Hepatocyte (in vitro differentiated cells): ENCODE results near the gene GPR39. TPM values are rescaled to one million over a fixed set of nuclear protein-coding genes. Genes with fewer than 3 reads are reported as not detected.

Experiments used
- DNase-seq: peaks from one replicate; pipeline ENCODE4 v3.0.0-alpha.2; 2016; ENCODE audit warnings: low spot score
- H2AFZ ChIP-seq: fragments of 200-600 bp; sonication (generic); 2 replicates; pipeline ENCODE4 v1.6.0; 2016; ENCODE audit warnings: antibody characterized with exemption, mild to moderate bottlenecking
- H3K27ac ChIP-seq: fragments of 200-600 bp; sonication (generic); 2 replicates; pipeline ENCODE4 v1.5.1; 2016; ENCODE audit warnings: mild to moderate bottlenecking
- H3K27me3 ChIP-seq: fragments of 200-600 bp; sonication (generic); 2 replicates; pipeline ENCODE4 v1.6.1; 2016
- H3K36me3 ChIP-seq: fragments of 200-600 bp; sonication (generic); replicated peaks from 2 replicates; pipeline ENCODE4 v1.5.1; 2016; ENCODE audit warnings: low read depth; ENCODE audit not compliant: insufficient read depth
- H3K4me1 ChIP-seq: fragments of 200-600 bp; sonication (generic); 2 replicates; pipeline ENCODE4 v1.5.1; 2016; ENCODE audit warnings: mild to moderate bottlenecking, moderate library complexity; ENCODE audit not compliant: insufficient read depth
- H3K4me2 ChIP-seq: fragments of 200-600 bp; sonication (generic); 2 replicates; pipeline ENCODE4 v1.6.0; 2016
- H3K4me3 ChIP-seq: fragments of 200-600 bp; sonication (generic); 2 replicates; pipeline ENCODE4 v1.5.1; 2016; ENCODE audit warnings: mild to moderate bottlenecking
- H3K79me2 ChIP-seq: fragments of 200-600 bp; sonication (generic); 2 replicates; pipeline ENCODE4 v1.6.0; 2017; ENCODE audit warnings: mild to moderate bottlenecking
- H3K9me2 ChIP-seq: fragments of 200-600 bp; sonication (generic); replicated peaks from 2 replicates; pipeline ENCODE4 v1.6.0; 2017; ENCODE audit warnings: mild to moderate bottlenecking; ENCODE audit not compliant: insufficient read depth
- H3K9me3 ChIP-seq: fragments of 200-600 bp; sonication (generic); 2 replicates; pipeline ENCODE4 v1.5.1; 2016; ENCODE audit warnings: low read depth, mild to moderate bottlenecking
- H4K20me1 ChIP-seq: fragments of 200-600 bp; sonication (generic); 2 replicates; pipeline ENCODE4 v1.6.0; 2016; ENCODE audit warnings: mild to moderate bottlenecking; ENCODE audit not compliant: insufficient read depth, poor library complexity, severe bottlenecking
- EZH2 ChIP-seq: fragments of 200-600 bp; sonication (generic); IDR thresholded peaks from 2 replicates; pipeline ENCODE4 v1.6.1; 2016; ENCODE audit warnings: antibody characterized with exemption, mild to moderate bottlenecking, borderline replicate concordance
- EZH2phosphoT487 ChIP-seq: fragments of 200-600 bp; sonication (generic); IDR thresholded peaks from one replicate; pipeline ENCODE4 v1.6.1; 2018; ENCODE audit warnings: antibody characterized with exemption, mild to moderate bottlenecking, low read depth, moderate library complexity; ENCODE audit not compliant: unreplicated experiment, severe bottlenecking
- WGBS: methylation state at CpG from one replicate; pipeline ENCODE4 v1.1.6; 2016; ENCODE audit warnings: low lambda C conversion rate; ENCODE audit errors: missing lambda C conversion rate; 5-methylcytosine and 5-hydroxymethylcytosine counted together
- polyA plus RNA-seq: library from polyadenylated mRNA; unstranded; fragments of >200 nt; fragmentation: Nextera tagmentation; extraction: Ambion mirVana; gene quantifications from 2 replicates; pipeline ENCODE4 v1.2.1, GENCODE V29; 2016
- total RNA-seq: library from RNA; depleted of rRNA; stranded (reverse); fragments of >200 nt; gene quantifications from 2 replicates; pipeline ENCODE4 v1.2.3, GENCODE V29; 2014
- TF ChIP-seq, protein P1 (sequence below): fragments of 200-600 bp; sonication (generic); IDR thresholded peaks from 2 replicates; pipeline ENCODE4 v1.5.1; 2016; ENCODE audit warnings: antibody characterized with exemption, mild to moderate bottlenecking; ENCODE audit not compliant: poor library complexity

The GPR39 gene
- total and polyA plus RNA-seq, 2 experiments from 2014 or later: 11.1 to 14.5 TPM

DNA sequence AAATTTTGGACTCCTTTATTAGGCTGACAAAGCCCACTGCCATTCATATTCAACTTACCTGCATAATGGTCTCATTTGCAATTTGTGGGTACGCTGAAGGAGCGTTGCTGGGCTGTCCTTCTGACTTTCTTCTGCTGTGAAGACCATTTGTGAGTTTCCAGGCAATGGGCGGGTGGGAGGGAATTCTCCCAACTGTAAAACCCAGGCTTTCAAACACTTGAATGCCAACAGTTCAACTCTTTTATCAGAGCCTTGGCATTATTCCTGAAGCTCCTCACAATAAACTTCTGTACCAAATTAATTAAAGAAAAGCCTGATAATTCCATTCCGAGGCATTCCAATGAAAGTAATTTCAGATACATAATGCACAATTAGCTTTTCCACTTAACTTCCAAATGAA is 35.2 kb upstream of the GPR39 start:
- Histone ChIP-seq H4K20me1 (no peaks in the 10 kb centered on the region), H3K27ac (no peak overlapping the region), H3K4me3 (no peak overlapping the region), H3K27me3 (no peaks in the 10 kb centered on the region), H3K4me1 (no peaks in the 10 kb centered on the region), H3K4me2 (no peak overlapping the region), H3K79me2 (no peaks in the 10 kb centered on the region), H2AFZ (no peak overlapping the region), H3K9me3 (no peaks in the 10 kb centered on the region), H3K36me3 (no peaks in the 10 kb centered on the region), H3K9me2 (no peaks in the 10 kb centered on the region)
- no peak for DNase-seq
- TF ChIP-seq, protein P1, sequence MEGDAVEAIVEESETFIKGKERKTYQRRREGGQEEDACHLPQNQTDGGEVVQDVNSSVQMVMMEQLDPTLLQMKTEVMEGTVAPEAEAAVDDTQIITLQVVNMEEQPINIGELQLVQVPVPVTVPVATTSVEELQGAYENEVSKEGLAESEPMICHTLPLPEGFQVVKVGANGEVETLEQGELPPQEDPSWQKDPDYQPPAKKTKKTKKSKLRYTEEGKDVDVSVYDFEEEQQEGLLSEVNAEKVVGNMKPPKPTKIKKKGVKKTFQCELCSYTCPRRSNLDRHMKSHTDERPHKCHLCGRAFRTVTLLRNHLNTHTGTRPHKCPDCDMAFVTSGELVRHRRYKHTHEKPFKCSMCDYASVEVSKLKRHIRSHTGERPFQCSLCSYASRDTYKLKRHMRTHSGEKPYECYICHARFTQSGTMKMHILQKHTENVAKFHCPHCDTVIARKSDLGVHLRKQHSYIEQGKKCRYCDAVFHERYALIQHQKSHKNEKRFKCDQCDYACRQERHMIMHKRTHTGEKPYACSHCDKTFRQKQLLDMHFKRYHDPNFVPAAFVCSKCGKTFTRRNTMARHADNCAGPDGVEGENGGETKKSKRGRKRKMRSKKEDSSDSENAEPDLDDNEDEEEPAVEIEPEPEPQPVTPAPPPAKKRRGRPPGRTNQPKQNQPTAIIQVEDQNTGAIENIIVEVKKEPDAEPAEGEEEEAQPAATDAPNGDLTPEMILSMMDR: no peak
- TF ChIP-seq EZH2phosphoT487 (no peak), EZH2 (no peak)
- WGBS: 91% methylated on average over 4 of the region's 4 CpGs

DNA sequence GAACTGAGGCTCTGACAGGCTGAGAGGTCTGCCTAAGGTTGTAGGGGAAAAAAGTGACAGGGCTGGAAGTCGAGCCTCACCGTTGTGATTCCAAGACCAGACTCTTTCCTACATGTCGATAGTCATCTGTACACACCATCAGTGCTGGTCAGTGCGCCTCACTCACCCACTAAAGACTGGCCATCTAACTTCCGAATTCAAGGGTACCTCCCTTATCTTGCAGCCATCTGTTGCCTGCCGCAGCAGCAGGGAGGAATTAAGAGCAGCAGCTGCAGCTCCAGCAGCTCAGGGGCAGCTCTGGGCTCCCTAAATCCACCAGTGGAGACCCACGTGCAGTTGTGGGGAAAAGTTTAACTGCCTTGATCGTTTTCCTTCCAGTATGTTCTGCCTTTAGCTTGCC is 32.6 kb upstream of the GPR39 start:
- no peak for TF ChIP-seq EZH2phosphoT487
- Histone ChIP-seq H4K20me1 (no peaks in the 10 kb centered on the region), H3K9me2 (no peaks in the 10 kb centered on the region), H3K79me2 (no peaks in the 10 kb centered on the region), H3K36me3 (no peaks in the 10 kb centered on the region), H3K27ac (no peak overlapping the region), H2AFZ (no peak overlapping the region), H3K27me3 (no peaks in the 10 kb centered on the region), H3K4me3 (no peak overlapping the region), H3K4me1 (no peaks in the 10 kb centered on the region), H3K9me3 (no peaks in the 10 kb centered on the region), H3K4me2 (peak overlapping the region; percentile 32)
- WGBS: 47% methylated on average over 8 of the region's 8 CpGs
- DNase-seq: no peak

DNA sequence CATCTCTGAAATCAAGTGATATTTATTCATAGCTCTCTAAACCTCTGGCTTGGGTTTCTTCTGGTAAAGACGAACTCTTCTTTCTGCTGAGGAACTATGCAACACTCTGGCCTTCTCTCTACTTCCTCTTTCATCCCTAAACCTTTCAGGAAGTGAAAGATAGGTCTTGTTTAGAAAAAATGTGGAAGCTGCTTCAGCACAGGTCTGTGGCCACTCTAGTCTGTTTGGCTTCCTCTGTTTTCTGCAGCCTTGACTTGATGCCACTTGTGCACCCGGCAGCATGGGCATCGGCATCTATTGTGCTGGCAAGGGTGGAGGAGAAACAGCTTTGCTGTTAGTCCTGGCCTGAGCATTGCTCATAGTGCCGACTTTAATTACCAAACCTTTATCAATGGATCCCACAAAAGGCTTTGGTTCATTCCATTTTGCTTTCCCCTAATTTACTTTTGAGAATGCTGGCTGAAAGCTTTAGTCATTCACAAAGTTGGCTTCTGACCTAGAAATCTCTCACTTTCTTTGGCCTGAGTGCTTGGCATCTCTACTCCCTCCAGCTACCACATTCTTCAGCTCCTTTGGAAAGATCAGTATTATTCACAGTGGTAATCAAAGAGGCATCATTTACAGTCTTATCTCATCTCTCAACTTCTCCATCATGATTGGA is 32.0 kb upstream of the GPR39 start:
- no peaks in the 10 kb centered on the region for H3K4me1 ChIP-seq
- no peak overlapping the region for H3K4me3 ChIP-seq
- no peaks in the 10 kb centered on the region for H4K20me1 ChIP-seq
- H3K27me3 ChIP-seq: no peaks in the 10 kb centered on the region
- no peaks in the 10 kb centered on the region for H3K36me3 ChIP-seq
- H3K27ac ChIP-seq: no peak overlapping the region
- 85% methylated on average over 4 of the region's 4 CpGs for WGBS
- no peak overlapping the region for H3K4me2 ChIP-seq
- no peak overlapping the region for H2AFZ ChIP-seq
- no peak for DNase-seq
- no peaks in the 10 kb centered on the region for H3K9me2 ChIP-seq
- H3K9me3 ChIP-seq: no peaks in the 10 kb centered on the region
- H3K79me2 ChIP-seq: no peaks in the 10 kb centered on the region
- TF ChIP-seq EZH2: no peak
- TF ChIP-seq EZH2phosphoT487: no peak
- TF ChIP-seq, protein P1: no peak

DNA sequence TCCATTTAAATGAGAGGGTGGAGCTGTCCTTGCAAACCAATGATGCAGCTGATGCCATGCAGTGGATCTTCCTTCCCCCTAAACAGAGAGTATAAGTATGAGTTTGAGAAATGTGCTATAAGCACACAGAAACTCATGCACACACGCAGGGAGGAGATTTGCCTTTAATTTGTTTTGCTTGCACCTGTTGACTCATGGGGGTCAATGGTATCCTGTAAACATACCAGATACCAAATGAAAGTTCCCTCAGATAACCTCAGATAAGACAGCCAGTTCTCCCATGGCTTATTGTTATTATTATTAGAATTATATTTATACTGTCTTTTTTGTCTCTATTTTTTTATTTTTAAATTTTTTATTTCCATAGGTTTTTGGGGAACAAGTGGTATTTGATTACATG is 29.5 kb upstream of the GPR39 start:
- no peak overlapping the region for H2AFZ ChIP-seq
- H3K9me3 ChIP-seq: no peaks in the 10 kb centered on the region
- no peak overlapping the region for H3K4me2 ChIP-seq
- 56% methylated on average over 1 of the region's 1 CpG for WGBS
- no peaks in the 10 kb centered on the region for H3K36me3 ChIP-seq
- no peak overlapping the region for H3K4me3 ChIP-seq
- no peaks in the 10 kb centered on the region for H3K27me3 ChIP-seq
- H4K20me1 ChIP-seq: no peaks in the 10 kb centered on the region
- H3K4me1 ChIP-seq: no peaks in the 10 kb centered on the region
- no peak for TF ChIP-seq EZH2
- no peak for TF ChIP-seq EZH2phosphoT487
- TF ChIP-seq, protein P1: no peak
- DNase-seq: no peak
- H3K79me2 ChIP-seq: no peaks in the 10 kb centered on the region
- no peak overlapping the region for H3K27ac ChIP-seq
- H3K9me2 ChIP-seq: no peaks in the 10 kb centered on the region
